Stomach (tissue), 4 donors: Measurements from ENCODE around the gene ICOSLG.
"Not testable (repeated sequence)": the region's sequence is repeated elsewhere in the genome, so short reads cannot be mapped to it uniquely, and the experiment has no call there.

Experiments used
- POLR2A ChIP-seq, 4 donors: fragments of 450-650 bp; IDR thresholded peaks; one replicate each; pipeline ENCODE4 v1.6.1; 2016; ENCODE audit warnings: antibody characterized with exemption in 4 of 4, control low read depth in 2 of 4, mild to moderate bottlenecking in 1 of 4, moderate library complexity in 1 of 4
- POLR2AphosphoS5 ChIP-seq, 3 donors: sonication (generic); formaldehyde crosslinking; IDR thresholded peaks; one replicate each; pipeline ENCODE4 v1.6.1; 2016; ENCODE audit warnings: antibody characterized with exemption in 3 of 3
- TF ChIP-seq, protein P1 (sequence below), 7 experiments: fragments of 450-650 bp in 4 of 7; fragments of 200-600 bp in 3 of 7; sonication (generic) in 3 of 7; IDR thresholded peaks; one replicate each; pipeline ENCODE4 v1.5.1; 2016 to 2019; ENCODE audit warnings: antibody characterized with exemption in 7 of 7, control low read depth in 2 of 7, mild to moderate bottlenecking in 1 of 7

GRCh38 chr21:44197156-44197516 lies 43.6 kb downstream of the ICOSLG start:
- TF ChIP-seq, protein P1, sequence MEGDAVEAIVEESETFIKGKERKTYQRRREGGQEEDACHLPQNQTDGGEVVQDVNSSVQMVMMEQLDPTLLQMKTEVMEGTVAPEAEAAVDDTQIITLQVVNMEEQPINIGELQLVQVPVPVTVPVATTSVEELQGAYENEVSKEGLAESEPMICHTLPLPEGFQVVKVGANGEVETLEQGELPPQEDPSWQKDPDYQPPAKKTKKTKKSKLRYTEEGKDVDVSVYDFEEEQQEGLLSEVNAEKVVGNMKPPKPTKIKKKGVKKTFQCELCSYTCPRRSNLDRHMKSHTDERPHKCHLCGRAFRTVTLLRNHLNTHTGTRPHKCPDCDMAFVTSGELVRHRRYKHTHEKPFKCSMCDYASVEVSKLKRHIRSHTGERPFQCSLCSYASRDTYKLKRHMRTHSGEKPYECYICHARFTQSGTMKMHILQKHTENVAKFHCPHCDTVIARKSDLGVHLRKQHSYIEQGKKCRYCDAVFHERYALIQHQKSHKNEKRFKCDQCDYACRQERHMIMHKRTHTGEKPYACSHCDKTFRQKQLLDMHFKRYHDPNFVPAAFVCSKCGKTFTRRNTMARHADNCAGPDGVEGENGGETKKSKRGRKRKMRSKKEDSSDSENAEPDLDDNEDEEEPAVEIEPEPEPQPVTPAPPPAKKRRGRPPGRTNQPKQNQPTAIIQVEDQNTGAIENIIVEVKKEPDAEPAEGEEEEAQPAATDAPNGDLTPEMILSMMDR (IDR thresholded peaks at IDR 0.05): not testable (repeated sequence)
- not testable (repeated sequence) for TF ChIP-seq POLR2A, POLR2AphosphoS5 (IDR thresholded peaks at IDR 0.05)
